ENCODE measurements around the gene TRIM5.
A peak's percentile ranks its signal among the peaks of the same experiment; 100 is the strongest.

Gene TRIM5

DNA sequence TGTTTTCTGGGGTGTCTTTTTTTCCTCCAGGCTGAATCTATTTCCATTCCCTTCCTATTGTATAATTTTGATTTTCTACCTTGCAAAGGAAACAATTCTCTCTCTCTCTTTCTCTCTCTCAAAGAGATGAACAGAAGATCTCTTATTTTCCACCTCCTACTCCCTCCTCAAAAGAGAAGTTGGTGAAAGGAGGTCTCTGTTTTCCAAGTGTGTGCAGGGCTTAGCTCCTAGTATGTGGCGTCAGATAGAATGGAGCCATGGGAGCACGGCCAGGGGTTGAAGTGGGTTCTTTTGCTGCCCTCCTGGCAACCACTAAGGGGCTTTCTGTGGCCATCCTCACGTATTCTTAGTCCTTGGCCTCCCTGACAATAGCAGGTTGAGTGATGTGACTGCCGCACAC, 59.6 kb downstream of the TRIM5 start:
- H3K4me3 ChIP-seq (ENCODE audit: low read depth, low read length) = peak overlapping the region; percentile 47
- TF ChIP-seq, protein P1, sequence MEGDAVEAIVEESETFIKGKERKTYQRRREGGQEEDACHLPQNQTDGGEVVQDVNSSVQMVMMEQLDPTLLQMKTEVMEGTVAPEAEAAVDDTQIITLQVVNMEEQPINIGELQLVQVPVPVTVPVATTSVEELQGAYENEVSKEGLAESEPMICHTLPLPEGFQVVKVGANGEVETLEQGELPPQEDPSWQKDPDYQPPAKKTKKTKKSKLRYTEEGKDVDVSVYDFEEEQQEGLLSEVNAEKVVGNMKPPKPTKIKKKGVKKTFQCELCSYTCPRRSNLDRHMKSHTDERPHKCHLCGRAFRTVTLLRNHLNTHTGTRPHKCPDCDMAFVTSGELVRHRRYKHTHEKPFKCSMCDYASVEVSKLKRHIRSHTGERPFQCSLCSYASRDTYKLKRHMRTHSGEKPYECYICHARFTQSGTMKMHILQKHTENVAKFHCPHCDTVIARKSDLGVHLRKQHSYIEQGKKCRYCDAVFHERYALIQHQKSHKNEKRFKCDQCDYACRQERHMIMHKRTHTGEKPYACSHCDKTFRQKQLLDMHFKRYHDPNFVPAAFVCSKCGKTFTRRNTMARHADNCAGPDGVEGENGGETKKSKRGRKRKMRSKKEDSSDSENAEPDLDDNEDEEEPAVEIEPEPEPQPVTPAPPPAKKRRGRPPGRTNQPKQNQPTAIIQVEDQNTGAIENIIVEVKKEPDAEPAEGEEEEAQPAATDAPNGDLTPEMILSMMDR (IDR thresholded peaks at IDR 0.05; ENCODE audit: control insufficient read depth, extremely low read depth, insufficient read depth) = no peak
- DNase-seq (ENCODE audit: low read depth) = no peak

DNA sequence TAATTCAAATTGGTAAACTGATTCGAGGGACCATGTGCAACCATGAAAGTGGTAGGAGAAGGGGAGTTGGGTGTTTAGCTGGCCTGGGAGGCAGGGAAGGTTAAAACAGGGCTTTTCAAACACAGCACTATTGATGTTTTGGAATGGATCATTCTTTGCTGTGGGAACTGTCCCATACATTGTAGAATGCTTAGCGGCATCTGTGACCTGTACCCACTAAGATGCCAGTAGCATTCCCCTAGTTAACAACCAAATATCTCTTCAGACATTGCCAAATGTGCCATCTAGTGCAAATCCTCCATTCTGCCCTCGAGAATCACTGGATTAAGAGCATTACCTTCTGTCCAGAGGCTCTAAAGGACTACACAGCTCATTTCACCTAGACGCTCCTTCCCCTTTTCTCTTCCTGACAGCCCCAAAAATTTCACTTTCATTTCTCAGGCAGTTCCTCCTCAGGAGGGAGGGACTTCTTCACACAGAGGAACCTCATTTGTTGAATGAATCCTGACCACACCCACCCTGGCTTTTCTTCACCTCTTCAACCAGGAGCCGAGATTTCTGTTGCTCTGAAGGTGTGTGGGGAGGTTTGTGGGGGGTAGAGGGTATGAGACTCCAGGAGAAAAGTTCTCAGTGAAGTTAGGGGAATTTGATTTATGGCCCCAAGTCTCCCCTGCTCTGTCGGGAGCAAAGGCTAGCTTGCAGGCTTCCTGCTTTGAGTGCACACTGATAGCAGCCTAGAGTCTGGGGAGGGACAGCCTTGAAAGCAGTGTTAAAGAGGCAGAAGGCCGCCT, 60.2 kb downstream of the TRIM5 start, which contains the start of gene TRIM34:
TSS of gene TRIM34 (plus strand) at position 513 of the 791 bp plus-strand sequence. CDS start 7,331 bp downstream, outside the sequence.
- no peak for DNase-seq (ENCODE audit: low read depth)
- TF ChIP-seq, protein P1 (IDR thresholded peaks at IDR 0.05; ENCODE audit: control insufficient read depth, extremely low read depth, insufficient read depth) = no peak
- H3K4me3 ChIP-seq (ENCODE audit: low read depth, low read length) = peak within 1 kb of the TSS; percentile 47

DNA sequence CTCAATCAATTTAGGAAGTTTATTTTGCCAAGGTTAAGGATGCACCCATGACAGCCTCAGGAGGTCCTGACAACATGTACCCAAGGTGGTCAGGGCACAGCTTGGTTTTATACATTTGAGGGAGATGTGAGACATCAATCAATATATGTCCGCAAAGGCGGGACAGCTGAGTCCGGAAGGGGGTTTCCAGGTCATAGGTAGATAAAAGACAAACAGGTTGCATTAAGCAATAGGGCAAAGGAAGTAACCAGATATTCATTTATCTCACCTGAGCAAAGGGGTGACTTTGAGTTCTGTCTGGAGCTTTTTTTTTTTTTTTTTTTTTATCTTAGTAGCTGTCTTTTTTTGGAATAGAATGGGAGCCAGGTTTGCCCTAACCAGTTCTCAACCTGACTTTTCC, 62.1 kb downstream of the TRIM5 start:
- no peak overlapping the region for H3K4me3 ChIP-seq (ENCODE audit: low read depth, low read length)
- DNase-seq (ENCODE audit: low read depth) = no peak
- TF ChIP-seq, protein P1 (IDR thresholded peaks at IDR 0.05; ENCODE audit: control insufficient read depth, extremely low read depth, insufficient read depth) = no peak

DNA sequence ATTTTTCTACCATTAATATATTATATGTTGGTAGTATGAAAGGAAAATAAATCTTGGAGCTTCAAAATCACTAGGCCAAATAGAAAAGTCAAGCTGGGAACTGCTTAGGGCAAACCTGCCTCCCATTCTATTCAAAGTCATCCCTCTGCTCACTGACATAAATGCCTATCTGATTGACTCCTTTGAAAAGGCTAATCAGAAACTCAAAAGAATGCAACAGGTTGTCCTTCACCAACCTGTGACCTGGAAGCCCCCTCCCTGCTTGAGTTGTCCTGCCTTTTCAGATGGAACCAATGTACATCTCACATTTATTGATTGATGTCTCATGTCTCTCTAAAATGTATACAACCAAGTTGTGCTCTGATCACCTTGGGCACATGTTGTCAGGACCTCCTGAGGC, 63.3 kb downstream of the TRIM5 start:
- TF ChIP-seq, protein P1 (IDR thresholded peaks at IDR 0.05; ENCODE audit: control insufficient read depth, extremely low read depth, insufficient read depth) = no peak
- no peak overlapping the region for H3K4me3 ChIP-seq (ENCODE audit: low read depth, low read length)
- no peak for DNase-seq (ENCODE audit: low read depth)

DNA sequence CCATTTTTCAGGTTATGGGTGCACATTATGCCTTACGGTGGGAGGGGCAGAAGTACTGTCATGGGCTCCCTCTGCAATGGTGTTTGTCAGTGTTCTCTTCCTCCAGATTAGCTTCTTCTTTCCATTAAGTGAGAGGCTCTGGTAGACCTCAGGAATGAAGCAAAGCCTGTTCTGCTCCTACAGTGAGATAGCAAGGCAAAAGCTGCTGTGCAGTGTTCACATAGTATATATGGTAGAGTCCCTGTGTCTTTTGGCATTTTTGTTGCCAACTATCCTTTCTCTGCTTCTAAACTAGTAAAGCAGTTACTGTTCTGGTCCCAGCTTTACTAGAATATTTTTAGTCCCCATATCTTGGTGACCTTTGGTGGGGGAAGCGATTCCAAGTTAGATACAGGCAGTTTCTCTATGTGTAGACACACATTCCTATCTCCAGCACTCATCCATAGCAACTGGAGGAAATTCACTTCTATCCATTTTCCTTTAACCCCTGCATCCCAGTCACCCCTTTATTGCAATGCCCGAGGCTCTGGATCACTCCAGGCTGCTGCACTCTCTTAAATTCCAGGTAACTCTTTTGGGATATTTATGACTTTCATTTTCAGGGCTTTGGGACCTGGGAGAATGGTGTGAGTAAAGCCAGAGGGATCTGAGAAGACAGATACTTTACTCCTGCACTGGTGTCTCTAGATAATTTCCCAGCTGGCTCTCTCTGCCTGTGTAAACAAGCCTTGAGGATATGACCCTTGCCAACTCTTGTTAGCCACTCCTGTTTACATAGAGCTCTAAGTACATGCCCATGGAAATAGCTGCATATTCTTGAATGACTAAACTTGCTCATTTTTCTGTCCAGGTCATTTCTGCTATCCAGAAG, 64.0 kb downstream of the TRIM5 start:
- TF ChIP-seq, protein P1 (IDR thresholded peaks at IDR 0.05; ENCODE audit: control insufficient read depth, extremely low read depth, insufficient read depth) = no peak
- peak overlapping the region; percentile 33 for H3K4me3 ChIP-seq (ENCODE audit: low read depth, low read length)
- DNase-seq (ENCODE audit: low read depth) = peak; percentile 83

DNA sequence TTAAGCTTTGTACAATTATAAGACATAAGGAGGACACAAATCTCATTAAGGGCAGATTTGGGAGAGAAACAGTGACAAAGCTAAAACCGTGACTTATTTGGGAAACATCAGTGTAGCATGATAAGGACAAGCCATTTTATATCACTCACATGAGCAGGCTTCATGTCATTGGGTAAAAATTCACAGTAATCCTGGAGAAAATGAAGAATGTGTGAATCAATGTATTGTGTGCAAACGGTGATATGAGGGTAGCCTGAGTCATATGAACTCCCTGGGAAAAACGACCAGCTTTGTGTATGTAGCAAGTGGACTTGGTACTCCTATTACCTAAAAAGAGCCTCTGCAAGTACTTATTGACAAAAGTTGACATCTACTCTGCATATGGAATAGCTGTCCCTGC, 66.1 kb downstream of the TRIM5 start:
- TF ChIP-seq, protein P1 (IDR thresholded peaks at IDR 0.05; ENCODE audit: control insufficient read depth, extremely low read depth, insufficient read depth) = no peak
- H3K4me3 ChIP-seq (ENCODE audit: low read depth, low read length) = no peak overlapping the region
- no peak for DNase-seq (ENCODE audit: low read depth)
